Activated T-cell treated with anti-CD3 and anti-CD28 coated beads for 4 hours (primary cell): ENCODE measurements around the gene GP5.

Experiments used
- DNase-seq: peaks from one replicate; pipeline ENCODE4 v3.0.0-alpha.2; 2020

Gene GP5

GRCh38 chr3:194396859-194397756 is 2.0 kb downstream of the GP5 start:
- DNase-seq = no peak

- DNase-seq = no peak
These were observed 2.6 kb downstream of the GP5 start for GRCh38 chr3:194396539-194396858.

- DNase-seq = peak; percentile 60
These were observed 3.1 kb downstream of the GP5 start for GRCh38 chr3:194395778-194396538.

DNA sequence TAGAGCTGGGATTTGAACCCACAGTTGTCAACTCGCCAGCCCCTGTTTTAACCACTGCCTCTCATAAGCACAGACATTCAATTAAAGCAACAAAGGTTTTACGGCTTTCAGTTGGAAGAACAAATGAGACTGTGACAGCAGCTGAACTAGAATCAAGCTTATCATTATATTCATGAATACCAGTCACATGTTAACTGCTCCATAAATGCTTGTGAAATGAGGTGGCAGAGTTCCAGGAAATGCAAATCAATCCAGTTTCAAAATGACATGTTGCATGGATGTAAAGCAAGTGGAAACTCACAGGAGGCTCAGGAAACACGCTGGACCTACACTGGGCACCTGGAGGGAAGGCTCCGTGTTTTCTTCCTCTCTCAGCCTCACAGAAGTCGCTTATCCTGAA is 3.9 kb downstream of the GP5 start:
- no peak for DNase-seq

GRCh38 chr3:194392576-194392975 is 6.5 kb downstream of the GP5 start:
- no peak for DNase-seq

DNA sequence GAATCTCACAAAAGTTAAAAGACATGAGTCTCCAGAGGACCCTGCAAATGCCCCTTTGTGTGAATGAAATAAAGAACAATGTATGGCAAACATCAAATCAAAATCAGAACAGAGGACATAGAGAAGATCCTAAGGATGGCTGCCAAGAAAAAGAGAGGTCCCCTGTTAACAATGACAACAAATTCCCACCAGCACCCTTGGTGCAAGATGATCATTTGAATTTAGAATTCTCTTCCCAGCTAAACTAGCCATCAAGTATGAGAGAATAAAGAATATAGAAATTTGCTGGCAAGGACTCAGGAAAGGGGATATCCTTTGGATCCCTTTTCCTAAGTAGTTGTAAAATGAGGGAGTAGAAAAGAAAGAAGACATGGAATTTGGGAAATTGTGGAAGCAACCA is 8.2 kb downstream of the GP5 start:
- DNase-seq = no peak

DNA sequence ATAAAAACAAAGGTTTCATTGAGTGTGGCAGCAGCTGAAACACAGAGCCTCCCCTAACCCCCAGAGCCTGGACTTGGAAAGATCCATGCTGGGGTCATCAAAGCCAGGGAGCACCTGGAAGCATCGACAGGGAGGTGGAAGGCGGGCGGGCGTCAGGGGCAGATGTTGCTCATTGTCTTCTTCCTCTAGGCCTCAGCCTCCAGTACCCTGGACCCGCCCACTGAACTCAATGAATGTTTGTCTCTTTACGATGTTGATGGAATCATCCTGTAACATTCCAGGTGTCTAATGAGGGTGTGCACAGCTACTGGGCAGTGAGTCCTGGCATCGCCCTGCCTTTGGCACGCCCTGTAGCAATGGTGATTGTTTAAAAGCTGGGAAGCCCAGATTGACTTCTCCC is 9.8 kb downstream of the GP5 start:
- DNase-seq = no peak

- no peak for DNase-seq
These were observed 11.1 kb downstream of the GP5 start for GRCh38 chr3:194387926-194388418.

DNA sequence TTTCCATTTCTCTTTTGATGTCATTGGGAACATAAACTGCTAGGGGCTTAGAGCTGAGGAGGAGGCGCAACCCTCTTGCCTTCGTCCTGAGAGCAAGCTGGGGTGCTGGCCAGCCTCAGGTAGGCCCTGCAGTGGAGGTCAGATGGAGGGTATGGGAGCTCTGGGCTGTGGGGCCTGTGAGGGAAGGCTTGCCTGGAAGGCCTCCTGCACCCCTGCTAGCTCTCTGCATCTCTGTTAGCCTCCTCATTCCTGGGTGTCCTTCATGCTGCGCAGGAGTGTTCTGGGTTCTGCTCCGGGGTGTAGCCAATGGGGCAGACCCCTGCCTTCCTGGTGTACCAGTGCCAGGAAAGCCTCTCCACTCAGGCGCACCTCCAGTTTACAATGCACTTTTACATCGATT is 11.8 kb downstream of the GP5 start:
- no peak for DNase-seq

GRCh38 chr3:194386648-194387047 is 12.4 kb downstream of the GP5 start:
- no peak for DNase-seq

DNA sequence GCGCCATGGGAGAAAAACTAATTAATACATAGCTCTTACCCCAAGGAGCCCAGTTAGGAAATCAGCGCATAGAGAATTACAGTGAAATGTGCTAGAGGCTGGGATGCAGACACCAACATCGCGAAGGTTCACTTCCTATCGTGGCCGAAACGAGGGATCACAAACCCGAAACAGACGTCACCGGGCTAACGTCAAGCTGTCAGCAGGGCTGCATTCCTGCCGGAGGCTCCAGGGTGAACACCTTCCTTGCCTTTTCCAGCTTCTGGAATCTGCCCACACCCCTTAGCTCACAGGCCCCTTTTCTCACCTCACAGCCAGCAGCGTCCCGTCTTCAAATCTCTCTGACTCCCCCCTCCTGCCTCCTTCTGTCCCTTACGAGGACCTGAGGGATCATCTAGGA is 13.0 kb downstream of the GP5 start:
- DNase-seq = no peak

DNA sequence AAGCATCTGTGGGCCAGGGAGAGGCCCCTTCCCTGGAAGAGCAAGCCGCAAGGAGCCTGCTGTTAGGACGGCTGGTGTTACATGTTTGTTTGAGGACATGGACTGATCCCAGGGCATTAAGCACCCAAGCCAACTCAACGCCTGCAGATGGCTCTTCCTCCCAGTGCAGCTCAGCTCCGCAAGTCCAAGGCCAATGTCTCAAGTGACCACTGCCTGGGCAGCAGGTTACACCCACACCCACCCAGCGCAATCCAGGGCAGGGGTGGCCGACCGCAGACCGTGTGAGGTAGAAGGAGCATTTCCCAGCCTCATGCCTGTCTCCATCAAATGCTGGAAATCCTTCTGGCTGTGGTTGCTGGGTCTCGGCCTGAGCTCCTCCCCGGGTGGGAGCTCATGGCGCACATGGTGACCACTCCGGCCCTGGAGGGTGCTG is 14.5 kb downstream of the GP5 start:
- no peak for DNase-seq

DNA sequence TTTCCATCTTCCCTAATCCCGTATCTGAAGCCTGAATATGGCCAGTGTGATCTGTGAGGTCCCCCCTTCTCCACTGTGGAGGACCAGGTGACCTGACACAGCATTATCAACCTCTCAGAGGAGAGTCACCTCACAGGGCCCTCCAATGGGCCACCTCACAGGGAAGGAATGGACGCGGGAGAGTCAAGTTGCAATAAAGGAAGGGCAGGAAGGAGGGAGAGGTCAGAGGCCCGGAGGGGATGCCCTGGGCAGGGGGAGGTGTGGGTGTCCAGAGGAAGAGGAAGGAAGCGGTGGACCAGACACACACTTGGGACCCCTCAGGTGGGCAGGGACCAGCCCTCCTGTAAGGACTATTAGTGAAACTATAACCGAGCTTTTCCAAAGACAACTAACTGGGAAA is 14.9 kb downstream of the GP5 start:
- DNase-seq = no peak

DNA sequence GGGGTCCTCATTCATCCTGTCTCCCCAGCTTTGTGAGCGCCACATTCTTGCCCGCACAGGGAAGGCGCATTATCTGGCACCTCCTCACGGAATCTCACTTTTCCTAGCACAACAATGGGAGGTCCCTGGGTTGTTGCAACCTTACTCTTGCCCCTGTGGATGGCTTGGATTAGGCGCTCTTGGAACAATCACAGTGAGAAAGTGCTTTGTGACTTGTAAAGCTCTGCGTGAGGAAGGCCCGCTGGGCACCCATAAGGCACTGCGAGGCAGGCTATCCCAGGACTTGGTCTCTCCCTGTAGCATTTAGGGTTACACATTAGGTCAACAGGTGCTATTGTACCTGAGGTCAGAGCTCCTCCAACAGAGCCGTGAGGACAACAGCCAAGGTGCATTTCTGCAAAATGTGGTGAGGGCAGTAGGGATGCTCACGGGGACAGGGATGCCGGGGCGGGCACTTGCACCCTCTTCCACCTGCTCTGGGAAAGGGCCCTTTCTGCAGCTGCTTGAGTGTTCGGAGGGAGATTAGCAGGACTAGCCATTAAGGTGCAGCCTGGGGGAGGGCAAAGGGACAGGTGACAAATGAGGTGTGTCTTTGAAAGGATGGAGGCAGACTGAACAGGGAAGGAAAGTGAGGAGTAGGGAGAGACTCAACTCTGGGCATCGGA is 15.7 kb downstream of the GP5 start:
- DNase-seq = no peak

- DNase-seq = no peak
These were observed 16.2 kb downstream of the GP5 start for GRCh38 chr3:194382892-194383223.

GRCh38 chr3:194382196-194382891 is 16.7 kb downstream of the GP5 start:
- DNase-seq = no peak

GRCh38 chr3:194381460-194381875 is 17.6 kb downstream of the GP5 start:
- no peak for DNase-seq

DNA sequence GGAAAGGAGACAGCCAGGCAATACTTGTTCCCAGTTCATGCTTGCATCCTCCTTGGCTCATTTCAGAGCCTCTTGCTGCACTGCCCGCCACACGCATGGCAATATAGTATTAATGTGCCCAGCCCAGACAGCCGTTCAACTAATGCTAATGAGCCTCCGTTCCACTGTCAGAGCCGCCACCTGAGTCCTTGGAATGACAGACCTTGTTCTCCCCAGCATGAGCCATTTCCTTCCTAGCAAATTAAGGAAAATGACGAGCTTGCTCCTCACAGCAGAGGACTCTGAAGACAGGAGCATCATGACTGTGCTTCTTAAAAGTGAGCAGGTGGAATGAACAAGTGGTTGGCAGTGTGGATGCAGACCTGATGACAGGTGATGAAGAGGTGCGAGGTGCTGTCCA is 18.7 kb downstream of the GP5 start:
- DNase-seq = no peak

- no peak for DNase-seq
These were observed 19.4 kb downstream of the GP5 start for GRCh38 chr3:194379651-194380050.

DNA sequence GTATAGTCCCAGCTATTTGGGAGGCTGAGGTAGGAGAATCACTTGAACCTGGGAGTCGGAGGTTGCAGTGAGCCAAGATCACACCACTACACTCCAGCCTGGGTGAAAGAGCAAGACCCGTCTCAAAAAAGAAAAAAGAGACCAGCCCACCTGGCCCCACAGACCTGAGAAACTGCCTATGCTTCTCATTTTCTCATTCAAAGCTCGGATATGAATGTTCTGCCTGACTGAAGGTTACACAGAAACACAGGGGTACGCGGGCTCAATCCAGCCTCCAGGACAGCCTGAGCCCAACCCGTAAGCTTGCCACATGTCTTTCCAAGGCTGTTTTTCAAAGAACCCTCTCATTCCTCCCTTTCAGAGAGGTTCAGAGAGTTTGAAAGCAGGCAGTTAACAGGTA is 19.8 kb downstream of the GP5 start:
- DNase-seq = no peak

DNA sequence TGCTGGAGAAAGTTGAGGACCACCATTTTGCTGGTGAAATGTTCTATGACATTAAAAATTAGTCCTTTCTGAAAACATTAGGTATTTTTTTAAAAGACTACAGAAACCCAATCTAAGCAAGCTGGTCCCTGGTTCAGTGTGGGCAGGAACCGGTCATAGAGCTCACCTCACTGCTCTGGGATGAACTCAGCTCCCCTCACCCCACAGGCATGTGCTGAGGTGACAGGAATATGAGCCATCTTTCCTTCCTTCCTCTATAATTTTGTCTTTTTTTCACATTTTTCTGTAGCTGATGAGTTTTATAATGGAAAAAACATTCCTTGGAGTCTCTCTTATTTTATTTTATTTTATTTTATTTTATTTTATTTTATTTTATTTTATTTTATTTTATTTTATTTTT is 21.4 kb downstream of the GP5 start:
- DNase-seq = no peak

DNA sequence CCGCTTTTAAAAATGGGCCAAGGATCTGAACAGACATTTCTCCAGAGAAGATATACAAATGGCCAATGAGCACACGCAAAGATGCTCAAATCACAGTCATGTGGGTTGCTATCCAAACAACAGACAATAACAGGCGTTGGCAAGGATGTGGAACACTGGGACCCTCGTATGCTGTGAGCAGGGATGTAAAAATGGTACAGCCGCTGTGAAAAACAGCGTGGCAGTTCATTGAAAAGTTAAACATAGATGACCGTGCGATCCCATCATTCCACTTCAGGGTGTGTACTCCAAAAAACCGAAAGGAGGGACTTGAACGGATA is 22.9 kb downstream of the GP5 start:
- no peak for DNase-seq

GRCh38 chr3:194375473-194376240 is 23.4 kb downstream of the GP5 start:
- no peak for DNase-seq
